Fibroblast of skin of abdomen (primary cell): ENCODE data around the gene COL4A3.

Source experiments
- DNase-seq: peaks from one replicate; pipeline ENCODE4 v3.0.0-alpha.2; 2013

Gene COL4A3

GRCh38 chr2:227344231-227344630 lies 179.8 kb downstream of the COL4A3 start:
- DNase-seq = no peak

GRCh38 chr2:227347117-227347516 lies 182.7 kb downstream of the COL4A3 start:
- no peak for DNase-seq

- no peak for DNase-seq
Observed at GRCh38 chr2:227348324-227348723, 183.9 kb downstream of the COL4A3 start.

- no peak for DNase-seq
Observed at GRCh38 chr2:227349989-227350612, 185.7 kb downstream of the COL4A3 start.

- DNase-seq = no peak
Observed at GRCh38 chr2:227351639-227352038, 187.2 kb downstream of the COL4A3 start.

GRCh38 chr2:227360351-227360750 lies 195.9 kb downstream of the COL4A3 start:
- DNase-seq = no peak

- no peak for DNase-seq
Observed at GRCh38 chr2:227363756-227364155, 199.3 kb downstream of the COL4A3 start.
